Retinal pigment epithelial cell (primary cell): ENCODE results near the gene SLC38A10.

ENCODE experiments used
- DNase-seq: peaks from one replicate; pipeline ENCODE4 v3.0.0-alpha.2; 2010; ENCODE audit warnings: low read depth
- H3K4me3 ChIP-seq: 2 replicates; pipeline ENCODE4 v1.5.1; 2011; ENCODE audit warnings: mild to moderate bottlenecking, low read length, control low read depth, moderate library complexity
- TF ChIP-seq, protein P1 (sequence below): conservative IDR thresholded peaks from 2 replicates; pipeline ENCODE4 v1.5.1; 2011; ENCODE audit warnings: low read depth, low read length, control low read depth, inconsistent platforms

Gene SLC38A10

DNA sequence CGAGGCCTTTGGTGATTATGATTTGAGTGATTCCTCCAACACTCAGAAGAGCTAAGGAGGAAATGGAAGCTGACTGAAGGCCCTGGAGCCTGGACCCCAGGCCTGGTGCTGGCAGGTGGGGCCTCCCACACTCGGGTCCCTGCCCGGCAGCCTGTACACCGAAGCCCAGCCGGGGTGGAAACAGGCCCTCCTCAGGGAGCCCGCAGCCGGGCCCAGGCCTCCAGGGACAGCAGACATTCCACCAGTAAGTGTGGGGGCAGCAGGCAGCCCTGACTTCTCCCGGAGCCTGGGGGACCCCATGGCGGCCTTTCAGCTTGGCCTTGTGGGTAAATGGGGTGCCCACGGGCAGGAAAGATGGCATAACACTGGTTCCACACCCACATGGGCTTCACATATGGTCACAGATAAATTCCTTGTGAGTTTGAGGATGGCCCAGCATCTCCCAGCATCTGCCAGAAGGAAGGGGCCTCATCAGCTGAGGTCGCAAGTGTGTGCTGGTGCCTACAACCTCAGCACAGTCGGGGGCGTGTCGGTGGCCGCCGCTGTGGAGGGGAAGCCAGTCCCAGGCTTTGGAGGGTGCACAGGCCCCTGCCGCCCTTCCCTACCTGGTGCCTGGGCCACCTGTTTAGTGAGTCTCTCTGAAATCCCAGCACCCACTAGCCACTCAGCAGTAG lies 29.2 kb upstream of the SLC38A10 start:
- TF ChIP-seq, protein P1, sequence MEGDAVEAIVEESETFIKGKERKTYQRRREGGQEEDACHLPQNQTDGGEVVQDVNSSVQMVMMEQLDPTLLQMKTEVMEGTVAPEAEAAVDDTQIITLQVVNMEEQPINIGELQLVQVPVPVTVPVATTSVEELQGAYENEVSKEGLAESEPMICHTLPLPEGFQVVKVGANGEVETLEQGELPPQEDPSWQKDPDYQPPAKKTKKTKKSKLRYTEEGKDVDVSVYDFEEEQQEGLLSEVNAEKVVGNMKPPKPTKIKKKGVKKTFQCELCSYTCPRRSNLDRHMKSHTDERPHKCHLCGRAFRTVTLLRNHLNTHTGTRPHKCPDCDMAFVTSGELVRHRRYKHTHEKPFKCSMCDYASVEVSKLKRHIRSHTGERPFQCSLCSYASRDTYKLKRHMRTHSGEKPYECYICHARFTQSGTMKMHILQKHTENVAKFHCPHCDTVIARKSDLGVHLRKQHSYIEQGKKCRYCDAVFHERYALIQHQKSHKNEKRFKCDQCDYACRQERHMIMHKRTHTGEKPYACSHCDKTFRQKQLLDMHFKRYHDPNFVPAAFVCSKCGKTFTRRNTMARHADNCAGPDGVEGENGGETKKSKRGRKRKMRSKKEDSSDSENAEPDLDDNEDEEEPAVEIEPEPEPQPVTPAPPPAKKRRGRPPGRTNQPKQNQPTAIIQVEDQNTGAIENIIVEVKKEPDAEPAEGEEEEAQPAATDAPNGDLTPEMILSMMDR, result no peak
- H3K4me3 ChIP-seq, result no peak overlapping the region
- no peak for DNase-seq

DNA sequence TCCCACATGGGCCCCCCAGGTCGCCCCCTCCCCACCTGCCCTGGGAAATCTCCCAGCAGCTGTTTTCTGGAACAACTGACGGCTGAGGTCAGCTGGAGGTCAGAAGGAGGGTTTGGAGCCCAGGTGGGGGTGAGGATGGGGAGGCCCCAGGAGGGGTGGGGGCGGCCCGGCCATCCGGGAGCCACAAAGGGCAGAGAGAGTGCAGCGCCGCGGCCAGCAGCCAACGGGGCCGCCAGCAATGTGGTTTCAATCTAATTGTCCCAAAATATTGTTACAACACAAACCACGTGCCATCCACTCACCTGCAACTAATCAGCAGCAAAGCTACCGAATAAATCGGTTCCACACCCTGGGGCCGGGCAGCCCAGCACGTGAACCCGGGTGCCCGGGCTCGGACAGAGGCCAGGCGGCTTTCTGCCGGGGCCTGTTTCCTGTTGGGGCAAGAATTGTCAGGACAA lies 28.3 kb upstream of the SLC38A10 start:
- TF ChIP-seq, protein P1, result no peak
- no peak for DNase-seq
- no peak overlapping the region for H3K4me3 ChIP-seq

DNA sequence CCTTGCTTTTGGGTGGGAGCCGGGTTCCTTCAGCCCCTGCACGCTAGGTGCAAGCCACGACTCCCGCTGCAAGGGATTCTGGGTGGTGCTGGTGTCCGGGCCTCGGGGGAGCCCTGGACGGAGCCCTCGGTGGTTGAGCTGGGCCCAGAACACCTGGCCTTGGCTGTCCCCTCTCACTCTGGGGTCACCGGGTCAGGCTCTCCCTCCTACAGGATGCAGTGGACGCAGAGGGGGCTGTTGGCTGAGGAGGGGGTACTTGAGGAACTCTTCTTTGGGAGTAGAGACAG lies 27.9 kb upstream of the SLC38A10 start:
- no peak for DNase-seq
- TF ChIP-seq, protein P1, result no peak
- no peak overlapping the region for H3K4me3 ChIP-seq

DNA sequence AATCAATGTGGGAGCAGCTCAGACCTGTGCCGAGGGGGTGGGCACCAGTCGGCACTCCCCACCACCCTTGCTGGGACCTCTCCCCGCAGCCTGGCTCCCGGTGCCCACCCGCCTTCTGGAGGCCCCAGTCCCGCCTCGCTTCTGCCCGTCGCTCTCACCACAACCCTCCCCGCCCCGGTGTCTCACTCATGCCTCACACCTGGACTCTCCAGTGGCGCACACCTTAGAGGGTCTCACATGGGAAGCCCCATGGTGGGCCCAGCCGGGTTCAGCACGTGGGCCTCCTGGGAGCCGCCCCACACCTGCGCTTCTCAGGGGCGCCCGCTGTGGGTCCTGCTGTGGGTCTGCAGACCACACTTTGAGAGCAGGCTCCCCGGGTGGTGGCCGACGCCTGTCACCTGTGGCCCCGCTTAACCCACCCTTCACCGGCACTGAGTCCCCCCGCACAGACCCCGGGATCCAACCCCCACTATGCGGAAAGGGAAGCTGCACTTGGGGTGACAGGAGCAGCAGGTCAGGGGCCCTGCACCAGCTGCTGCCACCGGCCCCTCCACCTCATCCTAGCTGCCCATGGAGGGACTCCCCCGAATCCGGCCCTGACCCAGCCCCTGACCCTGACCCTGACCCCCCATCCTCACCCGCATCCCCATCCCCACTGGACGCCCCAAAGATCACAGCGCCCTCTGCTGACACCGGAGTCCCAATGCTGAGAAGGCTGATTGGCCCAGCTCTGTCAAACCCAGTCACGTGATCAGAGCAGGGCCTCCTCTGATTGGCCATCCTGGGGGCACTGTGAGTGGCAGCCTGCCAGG lies 27.4 kb upstream of the SLC38A10 start:
- DNase-seq, result no peak
- no peak overlapping the region for H3K4me3 ChIP-seq
- TF ChIP-seq, protein P1, result peak; percentile 34

DNA sequence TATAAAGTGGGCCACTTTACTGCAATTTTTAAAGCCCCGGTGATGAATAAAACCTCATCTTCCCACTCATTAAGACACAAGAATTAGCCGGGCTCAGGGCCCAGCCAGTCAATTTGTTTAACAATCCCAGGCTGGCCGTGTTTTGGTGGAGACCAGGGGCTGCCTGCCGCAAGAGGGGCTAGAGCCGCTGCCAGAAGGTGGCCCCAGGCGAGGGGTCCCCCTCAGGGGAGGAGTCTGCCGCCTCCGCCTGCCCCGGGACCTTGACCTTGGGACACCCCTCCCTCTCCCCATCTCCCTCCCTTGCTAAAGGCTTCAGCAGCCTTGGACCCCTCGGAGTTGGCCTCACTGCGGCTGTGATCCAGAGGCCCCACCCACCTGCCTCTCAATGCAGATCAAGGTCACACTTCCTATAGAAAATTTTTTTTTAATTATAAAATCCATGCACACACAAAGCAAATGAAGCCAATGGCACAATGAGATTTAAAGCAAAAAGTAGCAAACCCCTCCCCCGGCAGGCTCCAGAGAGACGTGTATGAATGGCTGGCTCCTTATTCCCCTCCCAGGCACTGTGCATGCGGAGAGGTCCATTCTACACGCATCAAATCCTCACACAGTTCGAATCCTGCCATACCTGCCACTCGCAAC lies 23.0 kb upstream of the SLC38A10 start:
- no peak for DNase-seq
- TF ChIP-seq, protein P1, result no peak
- no peak overlapping the region for H3K4me3 ChIP-seq

DNA sequence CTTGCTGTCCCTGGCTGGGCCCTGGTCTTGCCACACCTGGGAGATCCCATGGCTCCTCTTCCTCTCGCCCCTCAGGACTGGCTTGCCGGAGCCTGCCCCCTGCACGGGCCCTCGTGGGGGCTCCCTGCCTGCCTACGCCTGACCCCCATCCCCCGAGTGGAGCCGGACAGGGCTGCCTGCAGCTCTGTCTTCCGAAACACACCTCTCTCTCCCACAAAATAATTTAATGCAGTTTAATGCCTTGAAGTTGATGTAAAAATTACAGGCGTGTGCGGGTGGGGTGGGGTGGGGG lies 22.4 kb upstream of the SLC38A10 start:
- no peak for DNase-seq
- no peak overlapping the region for H3K4me3 ChIP-seq
- TF ChIP-seq, protein P1, result no peak

DNA sequence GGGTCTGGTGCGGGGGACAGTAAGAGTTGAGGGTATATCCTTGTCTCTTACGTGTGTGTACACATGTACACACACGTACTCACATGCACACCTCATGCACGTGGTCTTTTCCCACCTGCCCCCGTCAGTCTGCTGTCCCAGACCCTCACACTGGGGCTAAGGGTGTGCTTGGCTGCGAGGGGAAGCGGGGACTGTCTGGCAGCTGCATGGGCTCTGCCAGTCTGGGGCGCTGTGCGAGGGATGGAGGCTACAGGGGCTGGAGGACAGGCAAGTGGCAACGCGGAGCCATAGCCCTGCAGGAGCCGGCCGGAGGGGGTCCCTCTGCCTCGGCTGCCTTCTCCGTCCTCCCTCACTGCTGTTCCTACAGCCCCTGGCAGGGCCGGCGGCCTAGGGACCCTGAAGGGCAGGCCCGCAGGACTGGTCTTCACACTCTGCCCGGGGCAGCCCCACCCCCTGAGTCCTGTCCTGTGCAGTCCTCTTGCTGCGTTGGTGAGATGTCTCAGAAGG lies 20.8 kb upstream of the SLC38A10 start:
- DNase-seq, result no peak
- no peak overlapping the region for H3K4me3 ChIP-seq
- TF ChIP-seq, protein P1, result no peak
